Adrenal gland (tissue), 12 donors: Measurements from ENCODE around the gene NPTXR. TPM values are rescaled to one million over a fixed set of nuclear protein-coding genes. Genes with fewer than 3 reads are reported as not detected.

Experiments
- DNase-seq, 7 donors: peaks; one replicate each; pipeline ENCODE4 v3.0.0-alpha.2; 2019 to 2020
- H3K27ac ChIP-seq, 5 donors: fragments of 200-600 bp; sonication (generic) in 4 of 5; 1 replicate in 3 of 5; 2 replicates in 2 of 5; pipeline versions ENCODE4 v1.5.1 to v1.8.0; 2016 to 2020; ENCODE audit warnings: mild to moderate bottlenecking in 1 of 5
- H3K27me3 ChIP-seq: fragments of 200-600 bp; 2 replicates; pipeline ENCODE4 v1.8.0; 2021
- H3K36me3 ChIP-seq, 2 donors: fragments of 200-600 bp; replicated peaks in 1 of 2; 1 replicate in 1 of 2; 2 replicates in 1 of 2; pipeline versions ENCODE4 v1.5.1 to v1.8.0; 2018 to 2022
- H3K4me1 ChIP-seq, 2 donors: fragments of 200-600 bp; replicated peaks in 1 of 2; 1 replicate in 1 of 2; 2 replicates in 1 of 2; pipeline versions ENCODE4 v1.5.1 to v1.8.0; 2018 to 2021
- H3K4me3 ChIP-seq, 4 donors: fragments of 200-600 bp; sonication (generic) in 3 of 4; one replicate each; pipeline ENCODE4 v1.5.1; 2016 to 2018
- H3K9me3 ChIP-seq, 3 donors: fragments of 200-600 bp; sonication (generic) in 1 of 3; replicated peaks in 1 of 3; 1 replicate in 2 of 3; 2 replicates in 1 of 3; pipeline versions ENCODE4 v1.5.1 to v1.8.0; 2016 to 2021
- POLR2A ChIP-seq, 2 donors: fragments of 450-650 bp; IDR thresholded peaks; one replicate each; pipeline ENCODE4 v1.6.1; 2017; ENCODE audit warnings: antibody characterized with exemption in 2 of 2, mild to moderate bottlenecking in 2 of 2, moderate library complexity in 1 of 2
- WGBS, 4 donors: extraction: QIAGEN DNeasy Blood & Tissue Kit in 2 of 4; methylation state at CpG; one replicate each; pipeline versions ENCODE4 v1.1.5 to v1.1.7; 2013 to 2017; 5-methylcytosine and 5-hydroxymethylcytosine counted together
- intact Hi-C, 2 donors: fragments of 100-400 bp; cut with DNase I; formaldehyde crosslinking; loops; one replicate each; pipeline versions ENCODE4 v1.14.1 to v1.15.0; 2022 to 2023
- polyA plus RNA-seq, 3 donors: library from polyadenylated mRNA; stranded (reverse); fragments of 200-250 nt in 2 of 3; fragments of 350-450 nt in 1 of 3; fragmentation: Illumina TruSeq in 1 of 3; extraction: RNeasy Lipid Tissue Mini Kit (QIAGEN cat#74804) in 1 of 3; gene quantifications; one replicate each; pipeline ENCODE4 v1.2.3, GENCODE V29; 2013 to 2014
- total RNA-seq, 9 donors: library from RNA; depleted of rRNA in 4 of 9; stranded (reverse); fragments of >200 nt in 4 of 9; fragments of 120-200 nt in 1 of 9; fragmentation: NEBNext Ultra II Directional in 1 of 9; extraction: Animal tissue kit (Norgen Biotek cat#: 25700) in 1 of 9; gene quantifications; one replicate each; pipeline versions ENCODE4 v1.1.0 to v1.2.4, GENCODE V29; 2013 to 2023
- TF ChIP-seq, protein P1 (sequence below), 6 experiments: fragments of 450-650 bp in 4 of 6; fragments of 200-600 bp in 2 of 6; sonication (generic) in 1 of 6; IDR thresholded peaks; 1 replicate in 5 of 6; 2 replicates in 1 of 6; pipeline versions ENCODE4 v1.5.1 to v1.8.0; 2016 to 2021; ENCODE audit warnings: antibody characterized with exemption in 6 of 6, mild to moderate bottlenecking in 2 of 6, moderate library complexity in 1 of 6
- donor health status: healthy with polysubstance abuse.
- donor health status: Bipolar disorder and iron deficiency.
- donor health status: DM: yes; HTN: yes; CAD: no.
- donor health status: DM: no; HTN: no; CAD: no.
- donor health status: DM: no; HTN: no; CAD: no.
- donor health status: DM: yes; HTN: yes; CAD: no.

The NPTXR gene
- total and polyA plus RNA-seq, 12 donors = 1.2 to 26.9 (median 10.5) TPM

DNA sequence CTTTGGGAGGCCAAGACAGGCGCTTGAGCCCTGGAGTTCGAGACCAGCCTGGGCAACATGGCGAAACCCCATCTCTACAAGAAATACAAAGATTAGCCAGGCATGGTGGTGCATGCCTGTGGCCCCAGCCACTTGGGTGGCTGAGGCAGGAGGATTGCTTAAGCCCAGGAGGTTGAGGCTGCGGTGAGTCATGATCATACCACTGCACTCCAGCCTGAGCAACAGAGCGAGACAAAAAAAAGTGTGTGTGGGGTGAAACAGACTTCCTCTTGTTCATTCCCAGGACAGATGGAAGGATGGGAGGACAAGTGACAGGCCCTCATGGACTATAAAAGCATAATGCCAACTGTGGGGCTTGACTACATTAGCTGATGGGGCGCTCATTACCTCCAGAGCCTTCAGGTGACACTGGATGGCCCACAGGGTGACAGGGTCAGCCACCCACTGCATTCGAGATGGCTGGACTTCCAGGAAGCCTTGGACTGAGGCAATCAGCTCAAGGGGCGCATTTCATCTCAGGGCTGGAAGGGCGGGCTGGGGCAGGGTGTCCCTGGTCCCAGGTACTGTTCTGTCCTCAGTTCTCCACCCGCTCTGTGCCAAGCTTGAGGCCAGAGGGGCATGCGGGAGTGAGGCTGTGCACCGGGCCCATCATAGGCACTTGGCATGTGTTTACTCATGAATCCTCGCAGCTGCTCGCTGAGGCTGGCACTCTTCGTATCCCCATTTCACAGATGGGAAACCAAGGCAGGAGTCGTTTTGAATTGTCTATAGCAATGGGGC, 12.5 kb downstream of the NPTXR start:
- Histone ChIP-seq H3K27ac (no peak overlapping the region), H3K4me1 (no peaks in the 10 kb centered on the region), H3K36me3 (no peaks in the 10 kb centered on the region), H3K27me3 (no peaks in the 10 kb centered on the region), H3K9me3 (no peaks in the 10 kb centered on the region), H3K4me3 (no peak overlapping the region)
- TF ChIP-seq POLR2A (IDR thresholded peaks at IDR 0.05) = no peak
- peak in 1 of 7 donors; percentile 1 for DNase-seq
- intact Hi-C loops = no loop called here
- 87 to 96% (median 91%) methylated on average over 8 to 16 of the region's 16 CpGs for WGBS, 4 donors

DNA sequence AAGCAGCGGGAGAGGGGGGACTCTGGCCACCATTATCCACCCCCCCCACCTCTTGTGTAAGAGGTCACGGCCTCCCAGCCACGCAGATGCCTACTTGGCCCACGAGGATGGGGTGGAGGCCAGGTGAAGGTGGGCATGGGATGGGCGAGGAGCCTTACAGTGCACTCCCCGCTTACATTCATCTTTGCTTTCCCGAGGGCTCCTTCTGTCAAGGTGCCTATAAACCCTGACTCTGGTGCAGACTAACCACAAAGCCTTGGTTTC, 13.1 kb downstream of the NPTXR start:
- no peaks in the 10 kb centered on the region for H3K36me3 ChIP-seq
- intact Hi-C loops = no loop called here
- no peaks in the 10 kb centered on the region for H3K9me3 ChIP-seq
- H3K27me3 ChIP-seq = no peaks in the 10 kb centered on the region
- WGBS, 4 donors = 76 to 92% (median 80%) methylated on average over 3 to 7 of the region's 7 CpGs
- no peaks in the 10 kb centered on the region for H3K4me1 ChIP-seq
- DNase-seq = no peak
- H3K4me3 ChIP-seq = no peak overlapping the region
- no peak overlapping the region for H3K27ac ChIP-seq
- no peak for TF ChIP-seq POLR2A (IDR thresholded peaks at IDR 0.05)
- TF ChIP-seq, protein P1, sequence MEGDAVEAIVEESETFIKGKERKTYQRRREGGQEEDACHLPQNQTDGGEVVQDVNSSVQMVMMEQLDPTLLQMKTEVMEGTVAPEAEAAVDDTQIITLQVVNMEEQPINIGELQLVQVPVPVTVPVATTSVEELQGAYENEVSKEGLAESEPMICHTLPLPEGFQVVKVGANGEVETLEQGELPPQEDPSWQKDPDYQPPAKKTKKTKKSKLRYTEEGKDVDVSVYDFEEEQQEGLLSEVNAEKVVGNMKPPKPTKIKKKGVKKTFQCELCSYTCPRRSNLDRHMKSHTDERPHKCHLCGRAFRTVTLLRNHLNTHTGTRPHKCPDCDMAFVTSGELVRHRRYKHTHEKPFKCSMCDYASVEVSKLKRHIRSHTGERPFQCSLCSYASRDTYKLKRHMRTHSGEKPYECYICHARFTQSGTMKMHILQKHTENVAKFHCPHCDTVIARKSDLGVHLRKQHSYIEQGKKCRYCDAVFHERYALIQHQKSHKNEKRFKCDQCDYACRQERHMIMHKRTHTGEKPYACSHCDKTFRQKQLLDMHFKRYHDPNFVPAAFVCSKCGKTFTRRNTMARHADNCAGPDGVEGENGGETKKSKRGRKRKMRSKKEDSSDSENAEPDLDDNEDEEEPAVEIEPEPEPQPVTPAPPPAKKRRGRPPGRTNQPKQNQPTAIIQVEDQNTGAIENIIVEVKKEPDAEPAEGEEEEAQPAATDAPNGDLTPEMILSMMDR (IDR thresholded peaks at IDR 0.05) = no peak

DNA sequence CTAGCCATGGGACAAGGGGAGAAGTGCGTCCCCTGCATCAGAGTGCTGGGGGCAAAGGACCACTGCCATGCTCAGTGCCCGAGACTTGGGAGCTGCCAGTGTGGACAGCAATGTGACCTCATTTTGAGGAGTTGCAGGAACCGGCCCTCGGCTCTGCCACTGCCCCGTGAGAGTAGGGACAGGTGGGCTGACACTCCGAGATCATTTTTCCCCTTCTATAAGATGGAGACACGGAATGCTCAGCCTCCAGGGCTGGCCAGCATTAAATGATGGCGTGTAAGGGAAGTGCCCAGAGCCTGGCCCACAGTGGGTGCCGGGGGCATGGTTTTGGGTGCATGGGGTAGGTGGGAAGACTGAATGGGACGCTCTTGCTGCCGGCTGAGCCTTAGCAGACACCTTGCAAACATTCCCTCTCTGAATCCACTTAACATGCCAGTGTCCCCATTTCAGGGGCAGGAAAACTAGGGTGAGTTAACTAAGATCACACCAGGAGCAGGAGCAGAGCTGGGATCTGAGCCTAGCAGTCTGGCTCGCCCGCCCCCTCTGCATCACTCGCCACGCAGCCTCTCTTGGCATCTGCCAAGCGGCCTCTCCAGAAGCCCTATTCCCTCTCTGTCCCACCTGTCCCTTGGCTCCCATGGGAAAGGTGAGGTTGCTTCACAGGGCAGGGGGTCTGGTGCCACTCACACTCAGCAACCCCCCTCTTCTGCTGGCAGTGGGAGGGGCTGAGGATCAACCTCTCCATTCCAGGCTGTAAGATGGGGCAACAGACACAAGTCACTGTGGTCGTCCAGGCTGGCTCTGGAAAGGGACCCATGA, 13.6 kb downstream of the NPTXR start:
- Histone ChIP-seq H3K27ac (no peak overlapping the region), H3K4me3 (no peak overlapping the region), H3K36me3 (no peaks in the 10 kb centered on the region), H3K27me3 (no peaks in the 10 kb centered on the region), H3K4me1 (no peaks in the 10 kb centered on the region), H3K9me3 (no peaks in the 10 kb centered on the region)
- intact Hi-C loops = no loop called here
- DNase-seq = no peak
- WGBS, 4 donors = 86 to 95% (median 93%) methylated on average over 12 to 17 of the region's 17 CpGs
- TF ChIP-seq POLR2A (IDR thresholded peaks at IDR 0.05) = no peak
- TF ChIP-seq, protein P1 (IDR thresholded peaks at IDR 0.05) = no peak

DNA sequence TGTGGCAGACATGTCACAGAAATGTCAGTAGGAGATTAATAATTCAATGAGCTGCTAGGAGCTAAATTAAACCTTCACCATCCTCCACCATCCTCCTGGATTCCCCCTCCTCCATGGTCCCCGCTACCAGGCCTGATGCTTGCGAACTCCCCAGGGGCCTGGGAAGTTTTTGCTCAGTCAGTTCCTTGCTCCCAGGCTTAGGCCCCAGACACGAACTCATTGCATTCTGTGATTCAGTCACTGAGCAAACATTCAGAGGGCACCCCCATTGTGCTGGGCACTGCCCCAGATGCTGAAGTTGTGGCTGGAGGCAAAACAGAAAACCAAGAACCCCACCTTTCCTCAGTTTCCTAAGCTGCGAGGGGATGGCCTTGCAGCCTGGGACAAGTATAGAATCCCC, 14.3 kb downstream of the NPTXR start:
- DNase-seq = no peak
- intact Hi-C loops = no loop called here
- Histone ChIP-seq H3K9me3 (no peaks in the 10 kb centered on the region), H3K27ac (no peak overlapping the region), H3K27me3 (no peaks in the 10 kb centered on the region), H3K36me3 (no peaks in the 10 kb centered on the region), H3K4me1 (no peaks in the 10 kb centered on the region), H3K4me3 (no peak overlapping the region)
- TF ChIP-seq, protein P1 (IDR thresholded peaks at IDR 0.05) = no peak
- no peak for TF ChIP-seq POLR2A (IDR thresholded peaks at IDR 0.05)
- WGBS, 4 donors = 85 to 94% (median 92%) methylated on average over 4 of the region's 4 CpGs
